H9 (cell line): ENCODE measurements around the gene ZNF611. TPM values are rescaled to one million over a fixed set of nuclear protein-coding genes. Genes with fewer than 3 reads are reported as not detected.
"Not testable (repeated sequence)": the region's sequence is repeated elsewhere in the genome, so short reads cannot be mapped to it uniquely, and the experiment has no call there.

Source experiments
- DNase-seq: peaks from one replicate; pipeline ENCODE4 v3.0.0-alpha.2; 2017
- H2AFZ ChIP-seq: one replicate; pipeline ENCODE4 v1.6.1; 2013; ENCODE audit warnings: mild to moderate bottlenecking, low read length, control low read depth, moderate library complexity
- H2AK5ac ChIP-seq: 2 replicates; pipeline ENCODE4 v1.6.1; 2013; ENCODE audit warnings: low read length, control low read depth, mixed read lengths; ENCODE audit not compliant: insufficient read length
- H2BK120ac ChIP-seq: one replicate; pipeline ENCODE4 v1.6.1; 2013; ENCODE audit warnings: low read depth, mild to moderate bottlenecking, low read length, control low read depth, inconsistent platforms; ENCODE audit not compliant: poor library complexity, severe bottlenecking
- H2BK12ac ChIP-seq: 2 replicates; pipeline ENCODE4 v1.6.1; 2013; ENCODE audit warnings: low read length, control low read depth, mixed read lengths, low read depth; ENCODE audit not compliant: insufficient read length
- H2BK15ac ChIP-seq: 2 replicates; pipeline ENCODE4 v1.6.1; 2013; ENCODE audit warnings: low read depth, low read length, control low read depth
- H2BK20ac ChIP-seq: one replicate; pipeline ENCODE4 v1.6.1; 2013; ENCODE audit warnings: low read depth, mild to moderate bottlenecking, low read length, control low read depth, inconsistent platforms; ENCODE audit not compliant: poor library complexity, severe bottlenecking
- H2BK5ac ChIP-seq: 2 replicates; pipeline ENCODE4 v1.6.1; 2013; ENCODE audit warnings: low read length, control low read depth, mixed read lengths; ENCODE audit not compliant: insufficient read length
- H3K14ac ChIP-seq: 2 replicates; pipeline ENCODE4 v1.6.1; 2013; ENCODE audit warnings: low read length, control low read depth; ENCODE audit not compliant: insufficient read depth
- H3K18ac ChIP-seq: 2 replicates; pipeline ENCODE4 v1.6.1; 2013; ENCODE audit warnings: low read depth, mild to moderate bottlenecking, mixed read lengths, low read length, control low read depth; ENCODE audit not compliant: insufficient read length
- H3K23ac ChIP-seq: 2 replicates; pipeline ENCODE4 v1.6.1; 2013; ENCODE audit warnings: low read length, control low read depth, mixed read lengths, low read depth; ENCODE audit not compliant: insufficient read length
- H3K23me2 ChIP-seq: 2 replicates; pipeline ENCODE4 v1.6.1; 2013; ENCODE audit warnings: low read depth, mild to moderate bottlenecking, mixed read lengths, low read length, control low read depth; ENCODE audit not compliant: insufficient read length, poor library complexity, severe bottlenecking
- H3K27ac ChIP-seq: 2 replicates; pipeline ENCODE4 v1.5.1; 2013; ENCODE audit warnings: low read length, control low read depth, mixed read lengths, low read depth; ENCODE audit not compliant: insufficient read length
- H3K27me3 ChIP-seq: 2 replicates; pipeline ENCODE4 v1.6.1; 2013; ENCODE audit warnings: low read length, control low read depth, inconsistent platforms; ENCODE audit not compliant: insufficient read depth
- H3K4ac ChIP-seq: 2 replicates; pipeline ENCODE4 v1.6.1; 2013; ENCODE audit warnings: low read depth, mild to moderate bottlenecking, control low read depth, inconsistent platforms, low read length, moderate library complexity
- H3K4me1 ChIP-seq: 2 replicates; pipeline ENCODE4 v1.6.1; 2013; ENCODE audit warnings: low read length, control low read depth, inconsistent platforms; ENCODE audit not compliant: insufficient read depth
- H3K4me2 ChIP-seq: 2 replicates; pipeline ENCODE4 v1.6.1; 2013; ENCODE audit warnings: low read length, control low read depth, mixed read lengths; ENCODE audit not compliant: insufficient read length, insufficient read depth
- H3K56ac ChIP-seq: 2 replicates; pipeline ENCODE4 v1.6.1; 2013; ENCODE audit warnings: low read depth, mild to moderate bottlenecking, mixed read lengths, low read length, control low read depth; ENCODE audit not compliant: insufficient read length
- H3K79me1 ChIP-seq: 2 replicates; pipeline ENCODE4 v1.6.1; 2013; ENCODE audit warnings: low read depth, mild to moderate bottlenecking, moderate library complexity, low read length, control low read depth, inconsistent platforms; ENCODE audit not compliant: insufficient read depth, poor library complexity, severe bottlenecking
- H3K79me2 ChIP-seq: 2 replicates; pipeline ENCODE4 v1.6.1; 2013; ENCODE audit warnings: low read length, control low read depth, inconsistent platforms; ENCODE audit not compliant: insufficient read depth
- H3K9ac ChIP-seq: 2 replicates; pipeline ENCODE4 v1.6.1; 2013; ENCODE audit warnings: low read length, control low read depth, mixed read lengths; ENCODE audit not compliant: insufficient read length; ENCODE audit errors: extremely low read depth
- H3K9me3 ChIP-seq: one replicate; pipeline ENCODE4 v1.6.1; 2013; ENCODE audit warnings: low read depth, low read length, inconsistent platforms; ENCODE audit not compliant: control insufficient read depth
- H3T11ph ChIP-seq: one replicate; pipeline ENCODE4 v1.6.1; 2013; ENCODE audit warnings: mild to moderate bottlenecking, low read length, control low read depth, inconsistent platforms
- H4K20me1 ChIP-seq: one replicate; pipeline ENCODE4 v1.6.1; 2013; ENCODE audit not compliant: control insufficient read depth, insufficient read length, insufficient read depth
- H4K5ac ChIP-seq: 2 replicates; pipeline ENCODE4 v1.6.1; 2013; ENCODE audit warnings: low read depth, mild to moderate bottlenecking, mixed read lengths, low read length, control low read depth; ENCODE audit not compliant: insufficient read length
- H4K8ac ChIP-seq: replicated peaks from 2 replicates; pipeline ENCODE4 v1.6.1; 2013; ENCODE audit warnings: low read length, control low read depth, mixed read lengths, low read depth; ENCODE audit not compliant: insufficient read length
- H4K91ac ChIP-seq: 2 replicates; pipeline ENCODE4 v1.6.1; 2013; ENCODE audit warnings: low read depth, mild to moderate bottlenecking, moderate library complexity, mixed read lengths, low read length, control low read depth; ENCODE audit not compliant: insufficient read length
- H3K27ac Mint-ChIP-seq, 3 experiments: 2 replicates in 2 of 3; 3 replicates in 1 of 3; pipeline ENCODE4 v1.8.0; 2020 to 2021; ENCODE audit warnings: mixed read lengths in 3 of 3, mild to moderate bottlenecking in 1 of 3, moderate library complexity in 1 of 3
- H3K27me3 Mint-ChIP-seq: 2 replicates; pipeline ENCODE4 v1.8.0; 2021; ENCODE audit warnings: low read depth, mild to moderate bottlenecking, moderate library complexity, mixed read lengths
- H3K36me3 Mint-ChIP-seq, 3 experiments: 2 replicates in 2 of 3; 3 replicates in 1 of 3; pipeline ENCODE4 v1.8.0; 2020 to 2021; ENCODE audit warnings: low read depth in 3 of 3, mixed read lengths in 3 of 3; ENCODE audit not compliant: insufficient read depth in 1 of 3
- H3K4me1 Mint-ChIP-seq, 2 experiments: 2 replicates each; pipeline ENCODE4 v1.8.0; 2020; ENCODE audit warnings: mixed read lengths in 2 of 2
- H3K4me3 Mint-ChIP-seq, 2 experiments: 2 replicates in 1 of 2; 3 replicates in 1 of 2; pipeline ENCODE4 v1.8.0; 2020 to 2021; ENCODE audit warnings: mild to moderate bottlenecking in 2 of 2, mixed read lengths in 2 of 2, moderate library complexity in 1 of 2
- H3K9me3 Mint-ChIP-seq, 2 experiments: 2 replicates in 1 of 2; 3 replicates in 1 of 2; pipeline ENCODE4 v1.8.0; 2020; ENCODE audit warnings: mild to moderate bottlenecking in 2 of 2, mixed read lengths in 2 of 2, moderate library complexity in 1 of 2
- CTCF ChIP-seq: fragments of 200-600 bp; sonication (generic); conservative IDR thresholded peaks from 3 replicates; pipeline ENCODE4 v1.8.0; 2021; ENCODE audit warnings: antibody characterized with exemption, mild to moderate bottlenecking
- WGBS: extraction: QIAGEN DNeasy Blood & Tissue Kit; methylation state at CpG from one replicate; pipeline ENCODE4 v1.1.7; 2013; ENCODE audit warnings: missing lambda C conversion rate, low lambda C conversion rate, mixed read lengths; ENCODE audit not compliant: insufficient read length; ENCODE audit errors: extremely low coverage; 5-methylcytosine and 5-hydroxymethylcytosine counted together
- total RNA-seq: library from RNA; stranded (reverse); gene quantifications from 2 replicates; pipeline ENCODE4 v1.2.1, GENCODE V29; 2021

Gene ZNF611
- total RNA-seq, 1 experiment from 2014 or later, result 25.6 TPM

- Mint-ChIP-seq H3K27me3 (peaks cover 28% of the 10 kb centered on the region), H3K4me1 (peaks cover 18 to 20% of the 10 kb centered on the region in 2 experiments), H3K4me3 (peak overlapping the region; percentile 90 to 96), H3K9me3 (peaks cover 2 to 3% of the 10 kb centered on the region in 2 experiments; a peak in 2 of 5 replicates), H3K36me3 (peaks cover 0 to 3% (median 0%) of the 10 kb centered on the region in 3 experiments; a peak in 2 of 7 replicates), H3K27ac (peak overlapping the region in 1 of 3 experiments; percentile 65; a peak in 3 of 7 replicates)
- no peak for TF ChIP-seq CTCF
- Histone ChIP-seq H3K4me1 (no peaks in the 10 kb centered on the region), H2BK120ac (no peak overlapping the region), H3K56ac (no peak overlapping the region), H2AFZ (peak overlapping the region; percentile 41), H2BK5ac (no peak overlapping the region), H3K27ac (no peak overlapping the region), H4K20me1 (no peaks in the 10 kb centered on the region), H3K79me2 (no peaks in the 10 kb centered on the region), H2BK12ac (no peak overlapping the region), H3K79me1 (no peaks in the 10 kb centered on the region), H4K91ac (no peak overlapping the region), H2BK15ac (no peak overlapping the region), H3K4ac (no peak overlapping the region), H3K23ac (no peak overlapping the region), H3K4me2 (peak overlapping the region; percentile 81), H3K27me3 (no peaks in the 10 kb centered on the region; the same call in 1 of the 2 replicates), H3K14ac (no peak overlapping the region; the same call in 1 of the 2 replicates), H2BK20ac (no peak overlapping the region), H3T11ph (no peak overlapping the region), H2AK5ac (no peak overlapping the region), H4K5ac (no peak overlapping the region), H3K18ac (peak overlapping the region; percentile 7), H3K9me3 (no peaks in the 10 kb centered on the region), H3K23me2 (peaks cover 13% of the 10 kb centered on the region), H3K9ac (peak overlapping the region; percentile 55), H4K8ac (no peak overlapping the region)
- DNase-seq, result peak; percentile 45
- no CpG with 5 or more reads among the region's 32 CpGs for WGBS
Measured at GRCh38 chr19:52689843-52690368, 44.9 kb downstream of the ZNF611 start.

GRCh38 chr19:52688925-52689796 is 45.7 kb downstream of the ZNF611 start:
- H2AFZ ChIP-seq, H3K4me1 ChIP-seq, H2BK20ac ChIP-seq, H3K23ac ChIP-seq, H3K27me3 ChIP-seq, H4K5ac ChIP-seq, H4K20me1 ChIP-seq, H3K4ac ChIP-seq, H3K79me1 ChIP-seq, H2BK120ac ChIP-seq, H2BK12ac ChIP-seq, H3K79me2 ChIP-seq, H3K14ac ChIP-seq, H3K36me3 Mint-ChIP-seq, H4K91ac ChIP-seq, H3K27ac ChIP-seq, H2BK5ac ChIP-seq, DNase-seq, H3K56ac ChIP-seq, H4K8ac ChIP-seq, H3K9me3 Mint-ChIP-seq, H3T11ph ChIP-seq, H2BK15ac ChIP-seq, H3K9me3 ChIP-seq, H2AK5ac ChIP-seq, H3K18ac ChIP-seq, H3K9ac ChIP-seq: not testable (repeated sequence)
- Histone ChIP-seq H3K4me2 (peak overlapping the region; percentile 81), H3K23me2 (peaks cover 13% of the 10 kb centered on the region)
- peak overlapping the region; percentile 90 to 96 for H3K4me3 Mint-ChIP-seq
- peaks cover 18 to 20% of the 10 kb centered on the region in 2 experiments for H3K4me1 Mint-ChIP-seq
- H3K27ac Mint-ChIP-seq, result peak overlapping the region in 1 of 3 experiments; percentile 4; a peak in 2 of 7 replicates
- H3K27me3 Mint-ChIP-seq, result peaks cover 28% of the 10 kb centered on the region
- 100% methylated on average over 1 of the region's 6 CpGs for WGBS
